ENCODE measurements around the gene MICU1.
"Not testable (repeated sequence)": the region's sequence is repeated elsewhere in the genome, so short reads cannot be mapped to it uniquely, and the experiment has no call there.

Gene MICU1, protein sequence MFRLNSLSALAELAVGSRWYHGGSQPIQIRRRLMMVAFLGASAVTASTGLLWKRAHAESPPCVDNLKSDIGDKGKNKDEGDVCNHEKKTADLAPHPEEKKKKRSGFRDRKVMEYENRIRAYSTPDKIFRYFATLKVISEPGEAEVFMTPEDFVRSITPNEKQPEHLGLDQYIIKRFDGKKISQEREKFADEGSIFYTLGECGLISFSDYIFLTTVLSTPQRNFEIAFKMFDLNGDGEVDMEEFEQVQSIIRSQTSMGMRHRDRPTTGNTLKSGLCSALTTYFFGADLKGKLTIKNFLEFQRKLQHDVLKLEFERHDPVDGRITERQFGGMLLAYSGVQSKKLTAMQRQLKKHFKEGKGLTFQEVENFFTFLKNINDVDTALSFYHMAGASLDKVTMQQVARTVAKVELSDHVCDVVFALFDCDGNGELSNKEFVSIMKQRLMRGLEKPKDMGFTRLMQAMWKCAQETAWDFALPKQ

DNA sequence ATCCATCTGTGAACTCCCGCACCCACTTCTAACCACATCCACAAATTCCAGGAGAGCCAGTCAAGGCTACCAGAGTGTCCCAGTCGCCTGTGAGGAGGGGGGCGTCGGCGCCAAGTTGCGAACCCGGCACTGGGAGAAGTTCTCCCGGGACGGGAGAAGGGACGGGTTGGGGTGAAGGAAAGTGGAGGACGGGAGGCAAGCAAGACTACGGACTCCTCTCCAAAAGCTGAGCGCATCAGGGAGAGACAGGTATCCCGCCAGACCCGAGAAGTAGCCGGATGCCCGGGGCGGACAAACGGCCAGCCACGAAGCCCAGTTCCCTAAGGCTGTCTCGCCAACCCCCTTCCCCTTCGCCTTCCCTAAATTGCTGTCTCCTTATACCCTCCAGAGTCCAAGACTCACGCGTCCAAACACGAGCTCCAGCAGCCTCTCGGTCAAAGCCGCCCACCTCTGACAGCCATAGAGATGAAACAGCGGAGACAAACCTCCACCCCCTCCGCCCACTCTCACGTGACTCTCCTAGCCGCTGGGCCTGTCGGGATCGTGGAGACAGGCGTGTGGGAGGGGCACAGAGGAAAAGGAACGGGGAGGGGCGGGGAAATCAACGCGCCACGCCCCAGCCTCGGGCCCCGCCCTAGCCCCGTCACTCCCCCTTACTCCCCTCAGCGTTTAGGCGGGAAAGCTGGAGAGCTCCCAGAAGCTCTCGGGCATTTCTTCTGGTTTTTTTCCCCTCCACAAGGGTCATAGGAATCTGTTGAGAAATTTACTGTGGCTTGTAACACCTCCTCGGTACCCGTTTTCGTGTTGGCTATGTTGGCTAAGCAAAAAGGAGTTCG is at the start of gene MICU1:
Gene MICU1, minus strand, starts transcription at position 472 of the 836 bp plus-strand sequence. CDS start 59,286 bp downstream, outside the sequence.
- peak; percentile 83 for DNase-seq

DNA sequence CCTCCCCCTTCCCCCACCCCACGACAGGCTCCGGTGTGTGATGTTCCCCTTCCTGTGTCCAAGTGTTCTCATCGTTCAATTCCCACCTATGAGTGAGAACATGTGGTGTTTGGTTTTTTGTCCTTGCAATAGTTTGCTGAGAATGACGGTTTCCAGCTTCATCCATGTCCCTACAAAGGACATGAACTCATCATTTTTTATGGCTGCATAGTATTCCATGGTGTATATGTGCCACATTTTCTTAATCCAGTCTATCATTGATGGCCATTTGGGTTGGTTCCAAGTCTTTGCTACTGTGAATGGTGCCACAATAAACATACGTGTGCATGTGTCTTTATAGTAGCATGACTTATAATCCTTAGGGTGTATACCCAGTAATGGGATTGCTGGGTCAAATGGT is 48.3 kb upstream of the MICU1 start:
- DNase-seq: not testable (repeated sequence)

DNA sequence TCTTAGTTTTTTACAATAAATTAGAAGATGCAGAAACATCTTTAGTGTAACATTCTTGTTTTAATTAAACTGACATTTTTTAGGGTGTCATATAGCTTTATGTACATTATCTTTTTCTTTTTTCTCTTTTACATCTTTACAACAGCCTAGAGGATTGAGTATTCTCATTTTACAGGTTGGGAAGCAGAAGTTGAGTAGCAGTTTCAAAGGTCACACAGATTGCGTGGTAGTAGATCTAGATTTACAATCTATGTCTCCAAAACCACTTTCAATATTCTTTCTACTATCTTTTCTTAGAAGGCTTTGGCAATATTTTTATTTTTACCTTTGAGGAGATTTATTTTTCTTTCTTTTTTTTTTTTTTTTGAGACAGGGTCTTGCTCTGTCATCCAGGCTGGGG is 47.4 kb upstream of the MICU1 start:
- DNase-seq: no peak

DNA sequence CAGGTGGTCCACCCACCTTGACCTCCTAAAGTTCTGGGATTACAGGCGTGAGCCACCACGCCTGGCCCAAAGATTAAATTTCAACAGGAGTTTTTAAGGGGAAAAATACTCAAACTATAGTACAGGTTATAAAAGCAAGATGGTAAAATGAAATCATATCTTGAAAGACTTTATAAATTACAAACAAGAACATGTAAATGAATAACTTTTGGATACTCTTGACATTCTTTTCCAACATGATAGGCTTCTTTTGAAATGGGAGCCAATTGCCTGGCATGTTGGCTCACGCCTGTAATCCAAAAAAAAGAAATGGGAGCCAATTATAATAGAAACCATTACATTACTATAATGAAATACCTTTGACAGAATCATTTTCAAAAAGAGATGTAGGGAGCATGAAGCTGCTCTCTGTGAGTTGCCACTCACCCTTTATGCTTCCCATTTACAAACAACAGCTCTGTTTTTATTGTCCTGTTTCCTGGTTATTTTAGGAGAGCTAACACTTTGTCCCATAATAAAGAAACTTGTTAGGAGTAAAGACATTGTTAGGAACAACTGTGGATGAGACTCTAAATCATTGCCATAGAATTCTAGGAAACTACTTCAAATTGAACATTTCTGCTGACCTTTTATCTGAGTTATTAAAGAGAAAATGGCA is 41.5 kb upstream of the MICU1 start:
- no peak for DNase-seq

DNA sequence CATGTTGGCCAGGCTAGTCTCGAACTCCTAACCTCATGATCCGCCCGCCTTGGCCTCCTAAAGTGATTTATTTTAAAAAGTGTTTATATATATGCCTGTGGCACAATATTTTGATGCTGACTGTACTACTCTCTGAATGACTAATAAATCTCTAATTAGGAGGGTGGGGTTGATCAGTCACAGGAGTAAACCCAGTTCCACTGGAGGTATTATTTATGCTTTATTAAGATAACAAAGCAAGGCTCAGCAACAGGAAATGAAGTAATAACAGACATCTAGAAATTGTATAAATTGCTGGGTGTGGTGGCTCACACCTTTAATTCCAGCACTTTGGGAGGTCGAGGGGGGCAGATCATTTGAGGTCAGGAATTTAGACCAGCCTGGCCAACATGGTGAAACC is 40.0 kb upstream of the MICU1 start:
- DNase-seq: no peak

DNA sequence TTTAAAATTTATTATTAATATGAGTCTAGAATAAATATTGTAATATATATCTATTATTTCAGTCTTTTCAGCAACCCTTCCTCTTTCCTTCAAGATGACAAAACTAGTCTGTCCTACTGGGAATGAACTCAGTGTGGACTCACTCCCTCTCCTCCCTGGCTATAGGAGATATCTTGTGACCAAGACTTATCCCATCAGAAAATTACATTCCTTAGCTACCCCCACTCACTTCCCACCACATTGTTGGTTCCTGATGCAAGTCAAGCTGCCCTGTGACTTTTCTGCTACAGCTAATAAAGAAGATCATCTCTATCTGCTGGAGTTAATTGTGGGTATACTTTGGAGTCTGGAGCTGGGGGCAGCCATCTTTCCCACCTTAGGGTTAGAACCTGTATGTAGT is 38.1 kb upstream of the MICU1 start:
- no peak for DNase-seq

DNA sequence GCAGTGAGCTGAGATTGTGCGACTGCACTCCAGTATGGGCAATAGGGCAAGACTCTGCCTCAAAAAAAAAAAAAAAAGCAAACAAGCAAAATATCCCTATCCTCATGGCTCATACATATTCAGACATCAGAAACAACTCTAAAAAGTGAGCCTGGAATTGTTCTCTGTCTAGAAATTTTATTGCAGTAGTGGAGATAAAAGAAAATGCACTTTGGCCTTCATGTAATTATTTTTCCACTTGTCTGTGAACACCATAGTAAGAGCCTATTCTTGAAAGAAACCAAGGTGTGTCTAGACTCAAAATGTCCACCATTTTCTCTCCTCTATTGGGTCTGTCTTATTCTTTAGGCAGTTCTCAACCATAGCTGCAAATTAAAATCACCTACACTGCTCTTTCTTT is 35.6 kb upstream of the MICU1 start:
- DNase-seq: no peak

DNA sequence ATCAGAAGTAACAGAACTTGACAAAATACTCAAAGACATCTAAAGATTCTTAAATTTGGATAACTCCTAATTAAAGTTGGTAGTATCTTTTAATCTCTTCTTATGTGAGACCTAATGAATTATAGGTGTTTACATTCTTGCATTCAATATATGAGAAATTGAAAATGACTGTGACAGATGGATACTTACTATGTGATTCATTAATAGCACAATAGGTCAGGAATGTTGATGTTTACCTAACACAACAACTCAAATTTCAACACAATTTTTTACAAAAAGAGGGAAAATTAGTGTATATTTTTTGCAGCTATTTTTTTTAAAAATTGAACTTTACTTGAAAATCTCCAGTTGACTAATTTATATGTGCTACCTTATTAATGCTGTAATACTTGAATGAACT is 34.3 kb upstream of the MICU1 start:
- DNase-seq: no peak

DNA sequence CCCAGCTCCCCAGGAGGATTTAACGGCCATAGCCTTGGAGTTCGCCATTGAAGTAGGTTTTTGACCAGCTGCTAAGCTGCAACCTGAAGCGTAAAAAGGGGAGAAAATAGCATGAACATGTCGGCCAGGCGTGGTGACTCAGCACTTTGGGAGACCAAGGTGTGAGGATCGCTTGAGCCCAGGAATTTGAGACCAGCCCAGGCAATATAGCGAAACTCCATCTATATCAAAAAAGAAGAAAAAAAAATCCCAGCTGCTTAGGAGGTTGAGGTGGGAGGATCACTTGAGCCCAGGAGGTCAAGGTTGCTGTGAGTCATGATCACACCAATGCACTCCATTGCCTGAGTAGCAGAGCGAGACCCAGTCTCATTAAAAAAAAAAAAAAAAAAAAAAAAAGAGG is 33.8 kb upstream of the MICU1 start:
- DNase-seq: no peak

DNA sequence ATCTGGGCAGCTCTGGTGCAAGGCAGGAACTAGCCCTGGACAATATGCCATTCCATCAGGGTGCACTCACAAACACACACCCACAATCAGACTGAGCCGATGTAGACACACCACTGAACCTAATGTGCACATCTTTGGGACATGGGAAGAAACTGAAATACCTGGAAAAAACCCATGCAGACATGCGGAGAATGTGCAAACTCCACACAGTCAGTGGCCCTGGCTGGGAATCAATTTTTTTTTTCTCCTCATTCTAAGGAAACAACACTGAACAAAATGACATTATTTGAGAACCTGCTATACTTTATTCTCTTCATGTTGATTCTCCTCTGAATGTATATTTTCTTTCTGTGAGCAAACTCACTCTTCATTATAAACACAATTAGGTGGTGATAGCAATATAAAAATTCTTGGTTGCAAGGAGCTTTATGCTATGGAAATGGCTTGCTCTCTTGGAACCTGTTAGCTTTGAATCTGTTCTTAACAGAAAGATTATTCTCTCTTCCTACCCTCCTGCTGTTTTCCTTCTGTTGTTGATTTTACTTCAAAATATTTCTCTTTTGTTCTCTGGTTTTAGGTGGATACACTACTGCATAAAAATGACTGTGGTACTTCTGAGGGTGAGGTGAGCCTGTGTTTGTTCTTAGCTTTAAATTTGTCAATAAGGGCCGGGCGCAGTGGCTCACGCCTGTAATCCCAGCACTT is 33.0 kb upstream of the MICU1 start:
- DNase-seq: no peak

DNA sequence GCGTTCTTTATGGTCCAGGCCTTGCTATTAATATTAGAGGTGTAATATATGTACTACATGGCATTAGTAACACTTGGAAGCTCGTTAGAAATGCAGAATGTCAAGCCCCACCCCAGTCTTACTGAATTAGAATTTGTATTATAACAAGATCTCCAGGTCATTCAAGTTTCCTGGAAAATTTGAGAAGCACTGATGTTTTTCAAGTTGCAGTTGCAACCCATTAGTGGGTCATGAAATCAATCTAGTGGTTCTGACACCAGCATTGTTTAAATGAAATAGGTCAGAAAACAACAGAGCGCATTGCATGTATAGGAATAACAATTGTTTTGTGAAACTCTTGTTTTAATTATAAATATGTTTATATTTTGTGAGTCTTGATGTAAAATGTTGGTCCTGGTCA is 28.8 kb upstream of the MICU1 start:
- DNase-seq: no peak

DNA sequence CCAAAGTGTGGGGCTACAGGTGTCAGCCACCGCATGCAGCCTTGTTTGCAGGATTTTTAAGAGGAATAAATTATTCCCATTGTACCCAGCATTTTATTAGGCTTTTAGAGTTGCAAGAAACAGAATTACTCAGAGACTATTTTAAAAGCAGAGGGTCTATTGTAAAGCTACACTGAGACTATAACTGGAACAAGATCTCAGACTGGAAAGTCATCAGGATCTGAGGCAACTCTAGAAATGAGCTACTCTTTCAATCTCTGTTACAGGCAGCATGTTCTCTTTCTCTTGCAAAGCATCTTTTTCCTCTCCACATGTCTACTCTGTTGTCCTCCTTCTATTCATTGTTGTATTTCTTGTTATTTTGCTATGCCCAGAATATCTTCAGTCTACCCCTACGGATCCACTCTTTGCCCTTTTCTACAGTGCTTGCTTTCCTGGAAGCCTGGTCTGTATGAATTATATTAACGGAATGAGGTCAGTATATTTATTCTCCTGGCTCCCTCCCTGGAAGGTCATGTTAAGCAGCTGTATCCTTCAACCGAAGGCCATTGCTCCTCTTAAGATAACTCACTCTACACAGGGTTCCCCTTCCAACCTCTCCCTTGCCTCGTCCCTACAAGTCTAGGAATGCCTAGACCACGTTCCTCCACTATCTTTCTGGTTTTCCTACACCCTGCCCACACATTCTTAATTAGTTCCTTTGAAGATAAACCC is 27.7 kb upstream of the MICU1 start:
- no peak for DNase-seq

DNA sequence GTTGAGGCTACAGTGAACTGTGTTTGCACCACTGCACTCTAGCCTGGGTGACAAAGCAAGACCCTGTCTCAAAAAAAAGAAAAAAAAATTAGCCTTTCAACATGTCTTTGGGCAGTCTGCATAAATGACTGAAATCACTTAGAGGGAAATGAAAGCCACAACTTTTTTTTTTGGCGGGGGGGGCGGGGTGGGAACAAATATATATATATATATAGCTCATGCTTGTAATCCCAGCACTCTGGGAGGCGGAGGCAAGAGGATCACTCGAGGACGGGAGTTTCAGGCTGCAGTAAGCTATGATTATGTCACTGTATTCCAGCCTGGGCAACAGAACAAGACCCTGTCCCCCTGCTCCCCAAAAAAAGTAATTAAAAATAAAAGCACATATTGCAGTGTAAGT is 23.4 kb upstream of the MICU1 start:
- no peak for DNase-seq

DNA sequence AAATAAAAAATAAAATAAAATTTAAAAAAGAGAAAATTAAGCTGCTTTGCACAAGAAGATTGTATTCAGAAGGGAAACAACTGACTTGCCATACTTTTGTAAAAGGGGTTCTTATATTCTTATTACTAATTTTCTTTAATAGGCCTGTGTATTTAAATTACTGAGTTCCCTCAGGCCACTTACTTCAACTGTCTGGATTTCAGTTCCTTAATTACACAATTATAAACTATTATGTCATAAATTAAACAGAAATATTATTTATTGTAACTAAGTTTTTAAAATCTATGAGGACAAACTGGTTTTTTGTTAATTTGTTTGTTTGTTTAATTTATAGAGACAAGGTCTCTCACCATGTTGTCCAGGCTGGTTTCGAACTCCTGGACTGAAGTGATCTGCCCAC is 22.4 kb upstream of the MICU1 start:
- DNase-seq: no peak

DNA sequence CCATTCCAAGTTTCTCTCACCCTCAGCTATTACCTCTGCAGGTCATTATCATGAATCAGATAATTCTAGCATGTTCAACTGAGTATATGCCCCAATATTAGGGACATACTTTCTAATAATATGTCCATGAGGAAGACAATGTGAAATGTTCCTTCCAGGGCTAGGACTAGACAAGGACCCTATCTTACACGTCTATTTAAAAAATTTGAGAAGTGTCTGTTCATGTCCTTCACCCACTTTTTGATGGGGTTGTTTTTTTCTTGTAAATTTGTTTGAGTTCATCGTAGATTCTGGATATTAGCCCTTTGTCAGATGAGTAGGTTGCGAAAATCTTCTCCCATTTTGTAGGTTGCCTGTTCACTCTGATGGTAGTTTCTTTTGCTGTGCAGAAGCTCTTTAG is 21.1 kb upstream of the MICU1 start:
- not testable (repeated sequence) for DNase-seq

DNA sequence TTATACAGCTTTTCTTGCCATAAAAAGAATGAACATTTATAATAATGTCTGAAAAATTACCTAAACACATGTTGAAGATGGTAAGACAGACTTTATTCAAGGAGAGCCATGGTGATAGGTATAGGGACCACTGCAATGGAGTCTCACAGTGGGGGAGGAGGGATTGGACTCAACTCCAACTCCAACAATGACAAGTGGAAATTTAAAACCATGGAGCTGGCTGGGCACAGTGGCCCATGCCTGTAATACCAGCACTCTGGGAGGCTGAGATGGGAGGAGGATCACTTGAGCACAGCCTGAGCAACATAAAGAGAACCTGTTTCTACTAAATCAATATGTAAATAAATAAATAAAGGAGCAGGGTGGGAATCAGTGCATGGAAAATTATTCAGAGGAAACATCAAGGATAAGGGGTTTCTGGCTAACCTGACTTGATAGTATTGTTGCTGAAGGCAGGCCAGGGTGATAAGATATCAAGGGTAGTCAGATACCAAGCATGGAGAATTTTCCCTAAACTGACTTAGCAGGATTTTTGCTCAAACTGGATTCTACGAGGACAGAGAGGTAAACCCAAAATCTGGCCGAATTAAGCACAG is 19.5 kb upstream of the MICU1 start:
- no peak for DNase-seq

DNA sequence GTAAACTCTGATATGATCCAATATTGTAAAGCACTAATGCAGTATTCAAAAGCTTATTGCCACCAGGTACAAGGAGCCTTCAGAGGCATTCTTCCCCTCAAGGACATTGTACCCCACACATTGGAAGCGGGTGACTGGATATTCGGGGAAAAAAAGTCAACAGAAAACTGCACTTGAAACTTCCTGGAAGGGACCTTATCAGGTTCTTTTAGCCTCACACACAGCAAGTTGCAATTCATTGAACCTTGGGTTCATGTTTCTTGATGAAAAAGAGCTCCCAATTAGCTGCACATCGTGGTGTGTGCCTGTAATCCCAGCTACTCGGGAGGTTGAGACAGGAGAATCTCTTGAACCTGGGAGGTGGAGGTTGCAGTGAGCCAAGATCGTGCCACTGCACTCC is 16.4 kb upstream of the MICU1 start:
- no peak for DNase-seq

DNA sequence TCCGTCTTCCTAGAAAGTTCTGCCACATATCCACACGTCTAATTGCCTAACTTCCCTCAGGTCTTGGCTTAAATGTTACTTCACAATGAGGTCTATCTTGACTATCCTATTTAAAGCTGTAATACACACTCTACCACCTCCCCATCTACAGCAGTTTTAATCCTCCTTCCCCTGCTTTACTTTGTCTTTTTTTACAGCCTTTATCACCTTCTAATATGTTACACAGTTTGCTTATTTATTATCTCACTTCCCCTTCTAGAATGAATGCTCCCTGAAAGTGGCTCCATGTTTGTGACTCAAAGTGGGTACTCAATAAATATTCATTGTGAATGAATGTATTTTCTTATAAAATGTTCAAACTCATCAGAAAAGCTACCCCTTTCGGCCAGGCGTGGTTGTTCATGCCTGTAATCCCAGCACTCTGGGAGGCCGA is 13.6 kb upstream of the MICU1 start:
- no peak for DNase-seq

DNA sequence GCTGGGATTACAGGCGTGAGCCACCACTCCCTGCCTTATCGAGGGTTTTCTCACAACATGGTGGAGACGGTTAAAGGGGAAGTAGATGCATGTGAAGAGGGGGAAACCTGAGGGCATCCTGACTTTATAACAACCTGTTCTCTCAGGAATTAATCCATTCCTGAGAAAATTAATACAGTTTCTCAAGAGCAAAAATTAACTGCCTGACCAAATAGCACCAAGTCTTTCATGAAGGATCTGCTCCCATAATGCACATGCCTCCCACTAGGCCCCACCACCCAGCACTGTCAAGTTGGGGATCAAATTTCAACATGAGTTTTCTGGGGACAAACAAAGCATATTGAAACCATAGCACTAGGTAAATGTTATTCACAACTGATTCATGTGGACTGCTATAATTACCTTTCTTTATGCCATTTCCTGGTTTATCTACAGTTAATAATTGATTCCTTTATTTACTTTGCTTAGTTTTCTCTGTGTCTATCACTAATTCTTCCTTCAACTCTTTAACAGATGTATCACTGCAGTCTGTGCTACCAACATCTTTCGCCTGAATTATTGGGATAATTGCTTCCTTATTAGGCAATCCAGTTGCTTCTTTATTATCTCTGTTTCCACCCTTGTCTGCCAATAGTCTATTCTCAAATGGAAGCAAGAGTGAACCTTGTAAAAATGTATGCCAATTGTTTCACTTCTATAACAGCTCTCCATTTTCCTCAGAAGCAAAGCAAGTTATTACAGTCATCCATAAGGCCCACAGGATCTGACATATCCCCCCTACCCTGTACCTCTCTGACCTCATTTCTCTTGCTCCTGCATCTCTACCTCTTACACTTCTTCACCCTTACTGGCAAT is 12.9 kb upstream of the MICU1 start:
- peak; percentile 18 for DNase-seq

DNA sequence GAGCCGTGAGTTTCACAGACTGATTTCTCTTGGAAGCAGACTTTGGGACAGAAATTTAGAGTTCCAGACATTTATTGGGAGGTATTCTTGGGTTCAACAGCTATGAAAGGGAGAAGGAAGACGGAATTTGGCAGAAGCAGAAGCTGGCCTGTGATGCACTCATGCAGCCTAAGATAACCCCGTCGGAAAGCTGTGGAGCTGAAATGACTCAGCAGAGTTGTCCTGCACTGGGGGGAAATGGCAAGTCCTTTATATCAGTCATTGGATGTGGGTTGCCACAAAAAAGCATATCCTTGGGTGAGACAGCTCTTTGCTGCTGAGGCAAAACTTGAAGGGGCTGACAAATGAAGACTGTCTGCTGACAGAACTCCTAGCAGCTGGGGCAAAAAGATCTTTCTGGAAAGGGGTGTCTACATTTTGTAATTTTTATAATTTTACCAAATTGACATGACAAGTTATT is 11.5 kb upstream of the MICU1 start:
- DNase-seq: no peak

DNA sequence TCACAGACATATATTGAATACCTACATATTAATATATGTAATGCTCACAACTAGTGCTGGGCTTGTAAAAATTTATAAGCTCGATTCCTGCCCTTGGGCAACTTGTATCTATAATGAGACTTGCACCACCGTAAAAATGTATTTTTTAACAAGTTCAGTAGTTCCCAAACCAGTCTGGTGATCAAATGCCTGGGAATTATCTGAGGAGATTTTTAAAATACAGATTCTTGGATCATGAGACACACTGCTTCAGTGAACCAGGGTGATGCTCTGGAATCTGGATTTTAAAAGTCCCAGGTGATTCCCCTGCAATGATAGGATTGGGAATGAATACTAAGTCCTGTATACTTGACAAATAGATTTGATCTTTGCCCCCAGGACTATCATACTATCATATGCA is 4.3 kb upstream of the MICU1 start:
- DNase-seq: no peak

Data from NCI-H1105 treated with DMSO at 0.1 percent for 48 hours (cell line).